NB4 (cell line): ENCODE measurements around the gene FAM3B.

ENCODE experiments used
- DNase-seq: peaks from one replicate; pipeline ENCODE4 v3.0.0; 2010; ENCODE audit warnings: low read depth
- H3K4me3 ChIP-seq: one replicate; pipeline ENCODE4 v1.5.1; 2011; ENCODE audit warnings: mild to moderate bottlenecking, low read depth, low read length, moderate library complexity
- MYC ChIP-seq: IDR thresholded peaks from 2 replicates; pipeline ENCODE4 v1.6.1; 2011; ENCODE audit warnings: low read depth, low read length
- POLR2A ChIP-seq: IDR thresholded peaks from 2 replicates; pipeline ENCODE4 v1.6.1; 2011; ENCODE audit warnings: mild to moderate bottlenecking; ENCODE audit not compliant: insufficient read length; ENCODE audit errors: extremely low read depth
- TF ChIP-seq, protein P1 (sequence below): IDR thresholded peaks from 2 replicates; pipeline ENCODE4 v1.6.1; 2011; ENCODE audit warnings: low read depth, low read length
- TF ChIP-seq, protein P2 (sequence below): IDR thresholded peaks from one replicate; pipeline ENCODE4 v1.5.1; 2012; ENCODE audit warnings: low read depth, low read length

Gene FAM3B

DNA sequence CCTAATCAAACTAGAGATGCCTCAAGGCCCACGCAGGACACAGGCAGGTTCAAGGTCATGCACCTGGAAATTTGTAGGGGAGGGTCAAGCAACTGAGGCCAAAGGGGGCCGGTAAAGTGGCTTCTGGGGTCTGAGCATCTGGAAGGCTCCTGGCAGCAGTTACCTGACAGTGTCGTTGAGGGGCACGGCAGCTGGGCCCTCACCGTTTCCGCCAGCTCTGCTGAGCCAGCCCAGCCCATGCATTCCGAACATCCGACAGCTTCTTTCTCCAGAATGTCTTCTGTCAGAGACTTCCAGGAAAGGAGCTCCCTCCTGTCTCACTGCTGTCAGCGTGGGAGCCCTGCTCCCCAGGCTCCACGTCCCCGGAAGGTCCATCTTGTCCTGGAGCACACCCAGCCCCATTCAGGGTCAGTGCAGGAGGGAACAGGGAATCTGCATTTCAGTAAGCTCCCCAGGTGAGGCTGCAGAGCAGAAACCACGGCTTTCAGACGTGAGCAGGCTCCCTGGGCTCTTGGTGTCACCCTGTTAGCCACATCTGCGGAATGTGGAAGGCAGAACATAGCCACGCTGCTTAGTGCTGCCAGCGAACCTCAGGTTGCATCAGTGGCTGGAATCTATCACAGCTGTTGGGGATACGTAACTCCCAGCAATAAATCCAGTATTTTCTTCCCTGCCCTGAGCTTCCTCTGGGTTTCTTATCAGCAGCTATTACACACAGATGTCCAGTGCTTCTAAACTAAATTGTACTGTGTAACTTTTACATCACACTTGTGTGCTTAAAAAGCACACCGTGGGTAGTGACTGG lies 36.3 kb upstream of the FAM3B start:
- TF ChIP-seq, protein P1, sequence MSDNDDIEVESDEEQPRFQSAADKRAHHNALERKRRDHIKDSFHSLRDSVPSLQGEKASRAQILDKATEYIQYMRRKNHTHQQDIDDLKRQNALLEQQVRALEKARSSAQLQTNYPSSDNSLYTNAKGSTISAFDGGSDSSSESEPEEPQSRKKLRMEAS, result no peak
- DNase-seq, result no peak
- no peak overlapping the region for H3K4me3 ChIP-seq

DNA sequence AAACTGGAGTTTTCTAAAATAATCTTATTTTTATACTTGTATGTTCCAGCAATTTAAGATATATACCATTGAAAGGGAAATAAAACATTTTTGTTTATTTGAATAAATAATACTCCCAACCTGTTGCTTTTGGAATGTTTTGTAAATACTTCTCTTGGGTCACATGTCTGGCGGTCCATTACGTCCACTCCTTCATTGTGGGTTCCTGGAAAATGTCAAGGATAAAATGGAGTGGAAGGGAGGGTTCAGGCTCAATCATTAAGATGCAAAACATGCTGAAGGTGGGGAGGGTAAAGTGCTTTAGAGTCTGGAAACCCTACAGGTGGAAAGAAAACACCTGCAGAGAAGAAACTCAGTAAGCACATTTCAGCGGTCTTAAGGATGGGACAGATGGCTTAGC lies 34.2 kb upstream of the FAM3B start:
- TF ChIP-seq MYC (no peak), POLR2A (no peak)
- TF ChIP-seq, protein P1, result no peak
- TF ChIP-seq, protein P2, sequence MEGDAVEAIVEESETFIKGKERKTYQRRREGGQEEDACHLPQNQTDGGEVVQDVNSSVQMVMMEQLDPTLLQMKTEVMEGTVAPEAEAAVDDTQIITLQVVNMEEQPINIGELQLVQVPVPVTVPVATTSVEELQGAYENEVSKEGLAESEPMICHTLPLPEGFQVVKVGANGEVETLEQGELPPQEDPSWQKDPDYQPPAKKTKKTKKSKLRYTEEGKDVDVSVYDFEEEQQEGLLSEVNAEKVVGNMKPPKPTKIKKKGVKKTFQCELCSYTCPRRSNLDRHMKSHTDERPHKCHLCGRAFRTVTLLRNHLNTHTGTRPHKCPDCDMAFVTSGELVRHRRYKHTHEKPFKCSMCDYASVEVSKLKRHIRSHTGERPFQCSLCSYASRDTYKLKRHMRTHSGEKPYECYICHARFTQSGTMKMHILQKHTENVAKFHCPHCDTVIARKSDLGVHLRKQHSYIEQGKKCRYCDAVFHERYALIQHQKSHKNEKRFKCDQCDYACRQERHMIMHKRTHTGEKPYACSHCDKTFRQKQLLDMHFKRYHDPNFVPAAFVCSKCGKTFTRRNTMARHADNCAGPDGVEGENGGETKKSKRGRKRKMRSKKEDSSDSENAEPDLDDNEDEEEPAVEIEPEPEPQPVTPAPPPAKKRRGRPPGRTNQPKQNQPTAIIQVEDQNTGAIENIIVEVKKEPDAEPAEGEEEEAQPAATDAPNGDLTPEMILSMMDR, result no peak
- no peak for DNase-seq

DNA sequence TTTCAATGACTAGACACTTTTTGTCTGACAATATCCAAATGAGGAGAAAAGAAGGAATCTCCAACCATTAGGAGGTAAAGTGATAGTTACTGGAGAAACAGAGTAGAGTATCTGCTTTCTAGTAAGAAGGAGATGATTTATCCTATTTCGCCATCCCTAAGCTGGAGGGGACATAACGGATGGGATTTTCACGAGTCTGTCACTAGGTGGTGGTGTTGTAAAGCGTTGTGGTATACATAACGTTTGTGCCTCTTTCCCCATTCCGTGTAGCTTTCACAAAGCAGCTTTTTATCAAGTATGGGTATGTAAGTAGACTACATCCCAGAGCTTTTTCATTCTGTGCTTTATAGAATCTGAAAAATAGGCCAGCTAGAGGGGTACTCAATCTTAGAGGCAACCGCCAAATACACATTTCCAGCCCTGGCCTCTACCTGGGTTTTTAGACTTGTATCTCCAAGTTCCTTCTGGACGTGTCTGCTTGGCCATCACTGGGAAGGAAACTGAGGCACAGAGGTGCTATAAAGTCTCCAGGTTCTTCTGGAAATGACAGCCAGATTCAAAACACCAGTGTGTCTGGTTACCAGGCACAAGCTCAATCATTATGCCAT lies 33.3 kb upstream of the FAM3B start:
- TF ChIP-seq, protein P1, result peak; percentile 61; the same call in 1 of the 2 replicates
- TF ChIP-seq MYC, result peak; percentile 35; the same call in 1 of the 2 replicates
- no peak for TF ChIP-seq POLR2A
- TF ChIP-seq, protein P2, result peak; percentile 71
- no peak overlapping the region for H3K4me3 ChIP-seq
- DNase-seq, result peak; percentile 80

More for the DNA sequence above, 34.2 kb upstream of the FAM3B start:
- no peak overlapping the region for H3K4me3 ChIP-seq

DNA sequence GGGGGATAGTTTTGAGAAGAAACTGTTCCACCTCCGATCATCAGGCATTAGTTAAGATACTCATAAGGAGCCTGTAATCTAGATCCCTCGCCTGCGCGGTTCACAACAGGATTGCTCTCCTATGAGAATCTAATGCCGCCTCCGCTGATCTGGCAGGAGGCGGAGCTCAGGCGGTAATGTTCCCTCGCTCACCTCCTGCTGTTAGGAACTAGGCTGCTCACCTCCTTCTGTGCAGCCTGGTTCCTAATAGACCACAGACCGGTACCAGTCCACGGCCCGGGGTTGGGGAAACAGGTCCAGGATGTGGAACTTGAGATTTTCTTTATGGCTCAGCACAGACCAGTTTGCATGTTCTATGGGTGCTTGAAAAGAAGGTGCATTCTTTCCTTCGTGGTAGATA lies 27.2 kb upstream of the FAM3B start:
- DNase-seq, result no peak
- TF ChIP-seq MYC, result no peak
- TF ChIP-seq, protein P2, result no peak
- TF ChIP-seq, protein P1, result no peak
- TF ChIP-seq POLR2A, result no peak
- no peak overlapping the region for H3K4me3 ChIP-seq

DNA sequence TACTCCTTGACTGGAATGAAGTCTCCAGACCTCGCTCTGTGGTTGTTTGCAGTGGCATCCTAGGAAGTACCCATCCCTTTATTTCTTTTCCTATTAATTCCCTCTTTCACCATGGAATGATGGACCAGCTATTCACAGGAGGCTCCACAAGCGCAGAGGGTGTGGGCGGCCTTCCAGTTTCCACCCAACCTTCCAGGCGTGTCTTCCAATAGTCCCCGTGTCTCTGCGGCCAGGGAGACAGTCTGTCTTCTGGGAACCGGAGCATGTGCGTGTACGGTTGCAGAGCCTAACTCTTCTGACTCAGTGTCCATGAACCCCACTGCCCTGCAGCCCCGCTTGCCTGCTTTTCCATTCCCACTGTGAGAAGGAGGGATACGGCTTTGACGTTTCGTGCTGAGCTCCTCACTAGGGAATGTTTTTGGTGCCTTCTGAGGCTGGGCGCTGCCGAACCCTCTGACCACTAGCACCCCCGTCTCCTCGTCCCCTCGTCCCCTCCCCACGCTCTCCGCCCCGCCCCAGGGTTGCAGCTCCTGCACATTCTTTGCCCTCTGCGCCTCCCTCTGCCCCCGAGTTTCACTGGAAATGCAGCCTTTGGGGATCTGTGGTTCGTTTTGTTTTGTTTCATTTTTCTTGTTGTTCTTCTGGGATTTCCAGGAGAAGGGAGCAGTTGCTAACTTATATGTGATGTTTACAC lies 26.3 kb upstream of the FAM3B start:
- TF ChIP-seq, protein P2, result no peak
- TF ChIP-seq POLR2A, result no peak
- DNase-seq, result no peak
- no peak overlapping the region for H3K4me3 ChIP-seq

- H3K4me3 ChIP-seq, result no peak overlapping the region
- TF ChIP-seq, protein P1, result no peak
- TF ChIP-seq MYC (no peak), POLR2A (no peak)
- TF ChIP-seq, protein P2, result no peak
- DNase-seq, result no peak
These were observed 21.9 kb upstream of the FAM3B start for GRCh38 chr21:41294548-41295231.
